Fibroblast of upper back skin (primary cell): ENCODE measurements around the gene MEIS3.
"Not testable (repeated sequence)": the region's sequence is repeated elsewhere in the genome, so short reads cannot be mapped to it uniquely, and the experiment has no call there.

ENCODE experiments used
- DNase-seq: peaks from one replicate; pipeline ENCODE4 v3.0.0-alpha.2; 2013

Gene MEIS3

DNA sequence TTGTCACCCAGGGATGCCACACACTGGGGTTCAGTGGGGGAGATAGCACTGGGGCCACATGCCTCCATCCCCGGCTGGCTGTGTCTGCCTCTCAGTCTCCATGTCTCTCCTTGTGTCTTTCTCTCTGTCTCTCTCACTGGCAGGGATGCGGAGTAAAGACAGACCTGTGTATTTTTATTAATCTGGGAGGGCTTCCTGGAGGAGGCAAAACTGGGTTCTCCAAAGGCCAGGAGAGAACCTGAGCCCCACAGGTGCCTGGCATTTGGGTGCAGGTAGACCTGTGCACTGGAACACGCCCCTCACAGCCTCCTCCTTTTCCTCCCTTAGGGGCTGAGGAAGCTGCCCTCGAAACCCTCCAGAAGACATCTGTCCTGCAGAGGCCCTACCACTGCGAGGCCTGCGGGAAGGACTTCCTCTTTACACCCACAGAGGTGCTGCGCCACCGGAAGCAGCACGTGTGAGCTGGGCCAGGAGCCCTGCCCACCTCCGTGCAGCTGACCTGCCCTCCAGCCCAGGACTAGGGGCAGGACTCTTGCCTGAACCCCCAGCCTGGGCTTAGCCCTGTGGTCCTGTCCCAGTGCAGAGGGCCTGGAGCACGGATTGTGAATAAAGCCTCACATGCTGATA is 37.6 kb downstream of the MEIS3 start:
- DNase-seq: no peak

- DNase-seq: no peak
These were observed 38.2 kb downstream of the MEIS3 start for GRCh38 chr19:47381121-47381520.

- no peak for DNase-seq
These were observed 38.8 kb downstream of the MEIS3 start for GRCh38 chr19:47380559-47380958.

- DNase-seq: no peak
These were observed 39.9 kb downstream of the MEIS3 start for GRCh38 chr19:47379381-47379938.

GRCh38 chr19:47378246-47378645 is 41.1 kb downstream of the MEIS3 start:
- DNase-seq: no peak

- DNase-seq: no peak
These were observed 41.5 kb downstream of the MEIS3 start for GRCh38 chr19:47377801-47378200.

DNA sequence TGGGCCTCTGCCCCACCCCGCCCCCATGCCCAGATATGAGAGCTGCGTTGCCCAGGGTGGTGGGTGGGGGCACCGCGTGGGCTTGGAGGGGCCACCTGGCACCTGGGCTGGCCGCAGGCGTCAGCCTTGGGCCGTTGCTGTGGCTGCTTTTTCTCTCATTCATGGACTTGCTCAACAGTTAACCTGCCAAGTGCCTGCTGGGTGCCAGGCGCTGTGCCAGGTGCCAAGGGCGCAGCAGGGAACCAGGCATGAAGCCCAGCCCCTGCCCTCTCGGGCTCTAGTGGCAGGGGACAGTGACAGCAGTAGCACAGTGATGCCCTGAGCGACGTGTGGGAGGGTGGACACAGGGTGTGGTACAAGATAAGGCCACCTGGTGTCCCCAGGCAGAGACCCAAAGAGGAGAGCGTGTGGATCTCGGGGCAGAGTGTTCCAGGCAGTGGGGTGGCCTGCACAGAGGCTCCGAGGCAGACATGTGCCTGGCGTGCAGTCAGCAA is 42.1 kb downstream of the MEIS3 start:
- no peak for DNase-seq

- no peak for DNase-seq
These were observed 42.7 kb downstream of the MEIS3 start for GRCh38 chr19:47376589-47377144.

- no peak for DNase-seq
These were observed 43.4 kb downstream of the MEIS3 start for GRCh38 chr19:47375694-47376588.

GRCh38 chr19:47374876-47375693 is 44.2 kb downstream of the MEIS3 start:
- no peak for DNase-seq

DNA sequence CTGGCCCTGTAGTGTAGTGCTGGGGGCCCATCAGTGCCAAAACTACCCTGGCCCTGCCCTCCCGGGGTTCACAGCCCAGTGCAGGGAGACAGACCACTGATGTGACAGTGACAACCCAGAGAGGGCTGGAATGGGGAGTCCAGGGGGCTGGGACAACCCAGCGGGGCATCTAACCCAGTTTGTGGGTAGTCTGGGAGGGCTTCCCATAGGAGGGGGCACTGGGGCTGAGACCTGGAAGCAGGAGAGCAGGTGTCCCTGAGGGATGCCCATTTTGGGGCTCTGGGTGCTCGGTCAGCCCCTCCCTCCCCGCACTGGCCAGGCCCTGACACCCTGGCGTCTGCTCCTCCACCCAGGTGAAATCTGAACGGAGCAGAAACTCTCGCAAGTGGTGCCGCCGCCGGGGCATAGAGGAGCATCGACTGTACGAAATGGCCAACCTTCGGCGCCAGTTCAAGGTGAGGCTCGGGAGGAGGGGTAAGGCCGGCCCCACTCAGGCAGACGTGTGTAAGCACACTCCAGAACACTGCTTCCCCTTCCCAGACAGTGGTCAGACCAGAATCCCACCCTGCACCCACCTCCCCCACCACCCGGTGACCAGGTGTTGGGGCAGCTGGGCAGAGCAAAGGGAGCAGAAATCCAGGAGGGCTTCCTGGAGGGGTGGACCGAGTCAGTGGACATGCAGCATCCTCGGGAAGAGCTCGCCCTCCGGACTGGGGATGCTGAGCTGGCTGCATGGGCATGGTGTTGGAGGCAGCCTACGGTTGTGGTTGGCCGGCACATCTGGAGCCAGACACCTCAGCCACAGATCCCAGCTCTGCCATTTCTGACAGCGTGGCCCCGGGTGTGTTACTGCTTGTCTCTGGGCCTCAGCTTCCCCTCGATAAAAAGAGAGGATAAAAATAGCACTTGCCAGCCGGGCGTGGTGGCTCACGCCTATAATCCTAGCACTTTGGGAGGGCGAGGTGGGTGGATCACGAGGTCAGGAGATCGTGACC is 45.8 kb downstream of the MEIS3 start:
- no peak for DNase-seq

- no peak for DNase-seq
These were observed 46.7 kb downstream of the MEIS3 start for GRCh38 chr19:47372603-47373002.

GRCh38 chr19:47371261-47371660 is 48.1 kb downstream of the MEIS3 start:
- DNase-seq: no peak

DNA sequence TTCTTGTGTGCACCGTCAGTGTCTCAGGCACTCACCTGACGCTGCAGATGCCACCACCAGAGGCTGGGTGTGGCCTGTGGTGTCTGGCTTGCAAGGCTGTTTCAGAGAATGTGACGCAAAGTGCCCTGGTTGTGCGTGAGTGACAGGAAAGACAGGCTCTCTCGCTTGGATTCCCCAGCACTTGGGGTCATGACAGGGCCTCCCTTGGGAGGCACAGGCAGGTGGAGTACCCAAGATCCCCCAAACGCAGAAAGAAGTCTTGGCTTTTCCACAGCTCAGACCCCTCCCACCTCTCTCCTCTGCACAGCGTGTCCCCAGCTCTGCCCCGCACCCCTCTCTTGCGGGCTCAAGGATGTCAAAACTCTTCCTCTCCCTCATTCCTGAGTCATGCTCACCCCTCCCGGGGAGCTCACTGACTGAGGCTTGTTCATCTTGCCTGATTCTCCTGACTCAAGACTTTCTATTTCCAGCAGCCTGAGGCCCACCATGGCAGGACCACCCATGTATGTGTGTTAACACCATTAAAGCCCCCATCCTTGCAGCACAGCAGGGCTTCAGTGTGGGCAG is 49.2 kb downstream of the MEIS3 start:
- DNase-seq: peak; percentile 80

DNA sequence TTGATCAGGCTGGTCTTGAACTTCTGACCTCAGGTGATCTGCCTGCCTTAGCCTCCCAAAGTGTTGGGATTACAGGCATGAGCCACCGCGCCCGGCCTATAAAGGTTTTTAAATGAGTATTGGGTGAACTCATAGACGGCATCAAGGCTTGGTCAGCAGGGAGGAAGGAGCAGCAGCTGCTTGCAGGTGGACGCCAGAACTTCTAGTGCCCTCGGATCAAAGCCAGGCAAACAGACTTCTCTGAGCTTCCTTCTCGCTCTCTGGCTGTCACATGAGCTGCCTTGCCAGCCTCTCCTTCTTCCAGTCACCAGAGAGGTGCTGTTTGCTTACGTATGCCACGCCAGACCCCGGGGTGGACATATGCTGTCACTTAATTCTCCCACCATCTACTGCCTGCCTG is 53.9 kb downstream of the MEIS3 start:
- DNase-seq: not testable (repeated sequence)

DNA sequence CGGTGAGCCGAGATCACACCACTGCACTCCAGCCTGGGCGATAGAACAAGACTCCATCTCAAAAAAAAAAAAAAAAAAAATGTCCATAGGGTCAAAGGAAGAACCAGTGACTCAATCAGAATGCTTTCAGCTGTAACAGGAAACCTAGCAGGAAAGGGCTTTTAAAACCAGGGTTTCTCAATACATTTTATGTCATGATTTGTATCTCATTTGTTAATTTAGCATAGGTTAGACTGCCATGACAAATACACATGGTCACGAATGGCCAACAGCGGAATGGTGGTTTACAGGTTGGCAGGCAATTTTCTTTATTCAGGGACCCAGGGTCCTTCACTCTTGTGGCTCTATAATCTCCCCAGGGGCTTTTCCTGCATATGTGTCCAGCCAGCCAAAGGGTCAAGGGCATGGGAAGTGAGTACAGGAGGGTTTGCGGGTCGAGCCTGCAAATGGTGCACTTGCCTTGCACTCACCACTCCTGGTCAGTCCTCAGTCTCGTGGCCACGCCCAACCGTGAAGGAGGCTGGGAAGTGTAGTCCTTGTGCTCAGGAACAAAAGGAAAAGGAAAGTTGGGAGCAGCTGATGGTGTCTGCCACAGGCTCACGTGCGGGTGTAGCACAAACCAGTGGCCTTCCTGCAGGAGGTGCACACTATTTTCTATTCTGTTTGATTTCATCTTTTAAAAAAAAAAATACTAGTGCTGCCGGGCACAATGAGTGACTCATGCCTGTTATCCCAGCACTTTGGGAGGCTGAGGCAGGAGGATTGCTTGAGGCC is 55.4 kb downstream of the MEIS3 start:
- no peak for DNase-seq

GRCh38 chr19:47362321-47362720 is 57.0 kb downstream of the MEIS3 start:
- no peak for DNase-seq

DNA sequence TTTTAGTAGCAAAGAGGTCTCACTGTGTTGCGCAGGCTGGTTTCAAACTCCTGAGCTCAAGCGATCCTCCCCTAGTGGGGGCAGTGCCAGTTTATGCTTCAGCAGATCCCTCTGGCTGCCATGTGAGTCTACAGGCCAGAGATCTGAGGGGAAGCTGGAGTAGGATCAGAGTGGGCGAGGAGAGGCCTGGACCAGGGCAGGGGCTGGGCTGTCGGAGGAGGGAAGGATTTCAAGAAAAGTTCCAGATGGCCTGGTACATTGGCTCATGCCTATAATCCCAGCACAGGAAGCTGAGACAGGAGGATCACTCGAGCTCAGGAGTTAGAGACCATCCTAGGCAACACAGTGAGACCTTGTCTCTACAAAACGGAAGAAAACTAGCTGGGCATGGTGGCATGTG is 60.4 kb downstream of the MEIS3 start:
- DNase-seq: no peak

GRCh38 chr19:47357788-47358680 is 61.3 kb downstream of the MEIS3 start:
- DNase-seq: no peak
